Activated T-helper 1 cell treated with Interleukin-2 at 50 U/mL for 16 hours (primary cell): ENCODE data around the gene FAF1.

Experiments used
- DNase-seq: peaks from one replicate; pipeline ENCODE4 v3.0.0-alpha.2; 2020; ENCODE audit warnings: low read depth

The FAF1 gene

GRCh38 chr1:50631161-50631560 lies 328.9 kb downstream of the FAF1 start:
- no peak for DNase-seq

- no peak for DNase-seq
Measured at GRCh38 chr1:50622259-50622658, 337.8 kb downstream of the FAF1 start.

- no peak for DNase-seq
Measured at GRCh38 chr1:50620680-50621329, 339.3 kb downstream of the FAF1 start.

GRCh38 chr1:50615036-50615750 lies 344.9 kb downstream of the FAF1 start:
- no peak for DNase-seq

- DNase-seq, result no peak
Measured at GRCh38 chr1:50611675-50612074, 348.4 kb downstream of the FAF1 start.

- no peak for DNase-seq
Measured at GRCh38 chr1:50610563-50610962, 349.5 kb downstream of the FAF1 start.

- DNase-seq, result no peak
Measured at GRCh38 chr1:50609508-50609907, 350.6 kb downstream of the FAF1 start.

GRCh38 chr1:50605186-50605875 lies 354.7 kb downstream of the FAF1 start:
- no peak for DNase-seq

- DNase-seq, result no peak
Measured at GRCh38 chr1:50604580-50604979, 355.5 kb downstream of the FAF1 start.

- DNase-seq, result no peak
Measured at GRCh38 chr1:50603274-50604271, 356.5 kb downstream of the FAF1 start.

- no peak for DNase-seq
Measured at GRCh38 chr1:50599546-50599945, 360.5 kb downstream of the FAF1 start.

- DNase-seq, result no peak
Measured at GRCh38 chr1:50595874-50596273, 364.2 kb downstream of the FAF1 start.

- DNase-seq, result no peak
Measured at GRCh38 chr1:50593515-50593914, 366.6 kb downstream of the FAF1 start.

- no peak for DNase-seq
Measured at GRCh38 chr1:50591598-50591997, 368.5 kb downstream of the FAF1 start.

GRCh38 chr1:50582346-50582745 lies 377.7 kb downstream of the FAF1 start:
- no peak for DNase-seq

GRCh38 chr1:50570066-50570468 lies 390.0 kb downstream of the FAF1 start:
- no peak for DNase-seq

- no peak for DNase-seq
Measured at GRCh38 chr1:50568782-50569181, 391.3 kb downstream of the FAF1 start.

GRCh38 chr1:50566405-50566804 lies 393.7 kb downstream of the FAF1 start:
- no peak for DNase-seq

GRCh38 chr1:50564417-50564816 lies 395.6 kb downstream of the FAF1 start:
- DNase-seq, result no peak

- DNase-seq, result no peak
Measured at GRCh38 chr1:50562106-50562505, 398.0 kb downstream of the FAF1 start.

GRCh38 chr1:50559421-50559820 lies 400.6 kb downstream of the FAF1 start:
- DNase-seq, result no peak

- no peak for DNase-seq
Measured at GRCh38 chr1:50553921-50554320, 406.1 kb downstream of the FAF1 start.
